OCI-LY1 (cell line): ENCODE measurements around the gene GMPR.

Experiments
- EZH2 ChIP-seq: fragments of 200-600 bp; sonication (generic), shearing (Covaris generic); IDR thresholded peaks from 2 replicates; pipeline ENCODE4 v1.8.0; 2017; ENCODE audit warnings: borderline replicate concordance, mixed run types, mild to moderate bottlenecking, antibody characterized with exemption, low read length, moderate library complexity, mixed read lengths
- TF ChIP-seq, protein P1 (sequence below): fragments of 200-600 bp; sonication (generic), shearing (Covaris generic); IDR thresholded peaks from 2 replicates; pipeline ENCODE4 v1.5.1; 2017; ENCODE audit warnings: mild to moderate bottlenecking, antibody characterized with exemption, low read length, moderate library complexity, mixed read lengths

DNA sequence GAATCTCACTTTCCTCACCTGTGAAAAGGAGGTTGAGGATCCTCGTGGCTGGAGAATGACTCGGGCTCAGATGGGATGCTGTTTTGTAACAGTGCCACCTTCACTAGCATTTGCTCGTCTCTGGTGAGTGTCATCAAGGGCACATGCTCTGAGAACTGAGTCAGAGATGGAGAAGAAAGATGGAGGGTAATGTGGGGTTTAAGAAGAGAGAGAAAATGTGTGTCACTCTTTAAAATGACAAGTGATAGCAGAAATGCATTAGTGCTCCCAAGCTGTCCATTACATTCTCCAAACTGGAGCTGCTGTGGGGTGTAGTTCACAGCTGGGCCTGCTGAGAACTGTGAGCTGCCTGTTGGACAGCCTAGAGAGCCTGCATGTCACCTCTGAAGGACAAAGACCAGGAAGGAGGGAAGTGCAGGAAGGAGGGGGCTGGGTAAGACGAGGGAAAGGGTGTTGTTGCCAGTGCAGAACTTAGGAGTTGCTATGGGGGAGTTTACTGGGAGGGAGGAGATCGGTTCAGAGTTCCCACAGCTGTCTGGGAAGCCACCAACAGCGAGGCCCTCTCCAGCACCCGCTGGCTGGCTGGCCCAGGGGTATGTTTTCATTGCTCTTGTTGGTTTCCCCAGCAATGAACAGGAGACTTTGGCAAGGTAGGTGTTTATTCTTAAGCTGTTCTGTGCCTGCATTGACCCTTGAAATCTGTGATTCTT is 19.8 kb downstream of the GMPR start:
- TF ChIP-seq, protein P1, sequence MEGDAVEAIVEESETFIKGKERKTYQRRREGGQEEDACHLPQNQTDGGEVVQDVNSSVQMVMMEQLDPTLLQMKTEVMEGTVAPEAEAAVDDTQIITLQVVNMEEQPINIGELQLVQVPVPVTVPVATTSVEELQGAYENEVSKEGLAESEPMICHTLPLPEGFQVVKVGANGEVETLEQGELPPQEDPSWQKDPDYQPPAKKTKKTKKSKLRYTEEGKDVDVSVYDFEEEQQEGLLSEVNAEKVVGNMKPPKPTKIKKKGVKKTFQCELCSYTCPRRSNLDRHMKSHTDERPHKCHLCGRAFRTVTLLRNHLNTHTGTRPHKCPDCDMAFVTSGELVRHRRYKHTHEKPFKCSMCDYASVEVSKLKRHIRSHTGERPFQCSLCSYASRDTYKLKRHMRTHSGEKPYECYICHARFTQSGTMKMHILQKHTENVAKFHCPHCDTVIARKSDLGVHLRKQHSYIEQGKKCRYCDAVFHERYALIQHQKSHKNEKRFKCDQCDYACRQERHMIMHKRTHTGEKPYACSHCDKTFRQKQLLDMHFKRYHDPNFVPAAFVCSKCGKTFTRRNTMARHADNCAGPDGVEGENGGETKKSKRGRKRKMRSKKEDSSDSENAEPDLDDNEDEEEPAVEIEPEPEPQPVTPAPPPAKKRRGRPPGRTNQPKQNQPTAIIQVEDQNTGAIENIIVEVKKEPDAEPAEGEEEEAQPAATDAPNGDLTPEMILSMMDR, result no peak
- no peak for TF ChIP-seq EZH2
